SK-N-SH treated with all-trans-retinoic acid at 6 μM for 48 hours (cell line): ENCODE data around the gene ARAP3.

Source experiments
- ATAC-seq: fragments of 200-7000 bp; cut with Tn5 transposase; 3 replicates; pipeline ENCODE4 v1.9.1; 2020; ENCODE audit warnings: mild to moderate bottlenecking, moderate library complexity
- ARNTL ChIP-seq: fragments of 450-650 bp; formaldehyde crosslinking; IDR thresholded peaks from 2 replicates; pipeline ENCODE4 v1.5.0; 2020; ENCODE audit warnings: low read depth, mild to moderate bottlenecking, moderate library complexity, borderline replicate concordance
- BACH2 ChIP-seq: fragments of 250-450 bp; sonication (Bioruptor Pico); IDR thresholded peaks from 2 replicates; pipeline ENCODE4 v1.9.0; 2021; ENCODE audit warnings: mild to moderate bottlenecking, borderline replicate concordance
- CSDC2 ChIP-seq: fragments of 250-450 bp; sonication (Bioruptor Pico); IDR thresholded peaks from 2 replicates; pipeline ENCODE4 v1.5.0; 2020; ENCODE audit warnings: mild to moderate bottlenecking, moderate library complexity
- ESRRG ChIP-seq: fragments of 250-450 bp; sonication (Bioruptor Pico); IDR thresholded peaks from 2 replicates; pipeline ENCODE4 v1.6.1; 2021; ENCODE audit warnings: mild to moderate bottlenecking
- GLIS3 ChIP-seq: fragments of 250-450 bp; sonication (Bioruptor Pico); IDR thresholded peaks from 2 replicates; pipeline ENCODE4 v1.5.0; 2020; ENCODE audit warnings: mild to moderate bottlenecking, moderate library complexity
- ISL1 ChIP-seq: fragments of 250-450 bp; sonication (Bioruptor Pico); IDR thresholded peaks from 2 replicates; pipeline ENCODE4 v2.1.2; 2022; ENCODE audit warnings: mild to moderate bottlenecking, moderate library complexity
- OSR1 ChIP-seq: fragments of 250-450 bp; sonication (Bioruptor Pico); IDR thresholded peaks from 2 replicates; pipeline ENCODE4 v1.8.0; 2022; ENCODE audit warnings: moderate library complexity, mild to moderate bottlenecking, inconsistent platforms
- PPARA ChIP-seq: fragments of 250-450 bp; sonication (Bioruptor Pico); IDR thresholded peaks from 2 replicates; pipeline ENCODE4 v1.5.0; 2020; ENCODE audit warnings: mild to moderate bottlenecking, borderline replicate concordance
- RARB ChIP-seq: fragments of 250-450 bp; sonication (Bioruptor Pico); IDR thresholded peaks from 2 replicates; pipeline ENCODE4 v1.8.0; 2021; ENCODE audit warnings: mild to moderate bottlenecking, moderate library complexity
- SNAI2 ChIP-seq: fragments of 250-450 bp; sonication (Bioruptor Pico); IDR thresholded peaks from 2 replicates; pipeline ENCODE4 v1.5.0; 2020; ENCODE audit warnings: mild to moderate bottlenecking, moderate library complexity
- TCF4 ChIP-seq: fragments of 250-450 bp; sonication (Bioruptor Pico); IDR thresholded peaks from 2 replicates; pipeline ENCODE4 v1.8.0; 2021; ENCODE audit warnings: mild to moderate bottlenecking, moderate library complexity, borderline replicate concordance
- TOX ChIP-seq: fragments of 250-450 bp; sonication (Bioruptor Pico); IDR thresholded peaks from 2 replicates; pipeline ENCODE4 v1.8.0; 2021; ENCODE audit warnings: mild to moderate bottlenecking, moderate library complexity, borderline replicate concordance
- ZC3H10 ChIP-seq: fragments of 250-450 bp; sonication (Bioruptor Pico); IDR thresholded peaks from 2 replicates; pipeline ENCODE4 v1.5.1; 2021; ENCODE audit warnings: mild to moderate bottlenecking, moderate library complexity
- ZFP3 ChIP-seq: fragments of 250-450 bp; sonication (Bioruptor Pico); IDR thresholded peaks from 2 replicates; pipeline ENCODE4 v1.5.0; 2020; ENCODE audit warnings: mild to moderate bottlenecking, moderate library complexity
- ZFP30 ChIP-seq: fragments of 450-650 bp; formaldehyde crosslinking; IDR thresholded peaks from 2 replicates; pipeline ENCODE4 v1.5.0; 2022; ENCODE audit warnings: mild to moderate bottlenecking, moderate library complexity
- ZNF565 ChIP-seq: fragments of 450-650 bp; formaldehyde crosslinking; conservative IDR thresholded peaks from 2 replicates; pipeline ENCODE4 v1.5.0; 2020; ENCODE audit warnings: low read depth, mild to moderate bottlenecking, moderate library complexity
- ZNF70 ChIP-seq: fragments of 450-650 bp; formaldehyde crosslinking; IDR thresholded peaks from 2 replicates; pipeline ENCODE4 v1.5.0; 2020; ENCODE audit warnings: mild to moderate bottlenecking, moderate library complexity
- TF ChIP-seq, protein P1 (sequence below): fragments of 250-450 bp; sonication (Bioruptor Pico); IDR thresholded peaks from 2 replicates; pipeline ENCODE4 v1.8.0; 2021; ENCODE audit warnings: low read depth, mild to moderate bottlenecking, moderate library complexity, borderline replicate concordance
- TF ChIP-seq, protein P2 (sequence below): fragments of 250-450 bp; sonication (Bioruptor Pico); IDR thresholded peaks from 2 replicates; pipeline ENCODE4 v1.5.0; 2020; ENCODE audit warnings: mild to moderate bottlenecking, moderate library complexity
- TF ChIP-seq, protein P3 (sequence below): fragments of 250-450 bp; sonication (Bioruptor Pico); IDR thresholded peaks from 2 replicates; pipeline ENCODE4 v1.8.0; 2020; ENCODE audit warnings: mild to moderate bottlenecking, moderate library complexity, borderline replicate concordance
- TF ChIP-seq, protein P4 (sequence below): fragments of 250-450 bp; sonication (Bioruptor Pico); IDR thresholded peaks from 2 replicates; pipeline ENCODE4 v1.5.1; 2020; ENCODE audit warnings: low read depth, mild to moderate bottlenecking, moderate library complexity

ARAP3 gene

DNA sequence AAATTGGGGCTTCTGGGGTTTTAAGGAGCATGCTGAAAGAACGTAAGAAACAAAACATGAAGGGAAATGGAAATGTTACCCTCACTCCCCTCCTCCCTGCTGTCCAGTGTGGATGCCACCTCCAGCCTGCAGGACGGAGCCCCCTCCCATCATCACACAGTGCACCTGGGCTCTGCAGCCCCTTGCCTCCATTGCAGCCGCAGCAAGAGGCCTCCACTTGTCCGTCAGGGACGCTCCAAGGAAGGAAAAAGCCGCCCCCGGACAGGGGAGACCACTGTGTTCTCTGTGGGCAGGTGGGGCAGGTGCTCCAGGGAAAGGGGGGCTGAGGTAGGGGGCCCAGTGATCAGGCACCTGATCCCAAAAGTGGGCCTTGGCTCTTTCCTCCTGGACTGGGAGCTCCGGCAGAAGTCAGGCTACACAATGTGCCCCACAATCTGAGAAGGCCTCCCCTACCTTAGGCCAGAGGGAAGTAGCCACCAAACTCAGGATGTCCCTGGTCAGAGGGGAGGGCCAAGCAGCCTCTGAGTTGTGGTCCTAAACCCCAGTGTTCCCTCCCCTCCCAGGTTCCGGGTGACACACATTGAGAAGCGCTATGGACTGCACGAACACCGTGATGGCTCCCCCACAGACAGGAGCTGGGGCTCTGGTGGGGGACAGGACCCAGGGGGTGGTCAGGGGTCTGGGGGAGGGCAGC is 42.5 kb downstream of the ARAP3 start:
- TF ChIP-seq ISL1 (CRISPR knock-in tag) (no peak), TCF4 (CRISPR knock-in tag) (no peak), CSDC2 (CRISPR knock-in tag) (no peak), OSR1 (CRISPR knock-in tag) (no peak), BACH2 (CRISPR knock-in tag) (no peak), RARB (CRISPR knock-in tag) (no peak), ARNTL (CRISPR knock-in tag) (no peak), ESRRG (CRISPR knock-in tag) (no peak), PPARA (CRISPR knock-in tag) (no peak)
- TF ChIP-seq, protein P1, sequence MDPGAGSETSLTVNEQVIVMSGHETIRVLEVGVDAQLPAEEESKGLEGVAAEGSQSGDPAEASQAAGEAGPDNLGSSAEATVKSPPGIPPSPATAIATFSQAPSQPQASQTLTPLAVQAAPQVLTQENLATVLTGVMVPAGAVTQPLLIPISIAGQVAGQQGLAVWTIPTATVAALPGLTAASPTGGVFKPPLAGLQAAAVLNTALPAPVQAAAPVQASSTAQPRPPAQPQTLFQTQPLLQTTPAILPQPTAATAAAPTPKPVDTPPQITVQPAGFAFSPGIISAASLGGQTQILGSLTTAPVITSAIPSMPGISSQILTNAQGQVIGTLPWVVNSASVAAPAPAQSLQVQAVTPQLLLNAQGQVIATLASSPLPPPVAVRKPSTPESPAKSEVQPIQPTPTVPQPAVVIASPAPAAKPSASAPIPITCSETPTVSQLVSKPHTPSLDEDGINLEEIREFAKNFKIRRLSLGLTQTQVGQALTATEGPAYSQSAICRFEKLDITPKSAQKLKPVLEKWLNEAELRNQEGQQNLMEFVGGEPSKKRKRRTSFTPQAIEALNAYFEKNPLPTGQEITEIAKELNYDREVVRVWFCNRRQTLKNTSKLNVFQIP (CRISPR knock-in tag) = no peak
- TF ChIP-seq, protein P2, sequence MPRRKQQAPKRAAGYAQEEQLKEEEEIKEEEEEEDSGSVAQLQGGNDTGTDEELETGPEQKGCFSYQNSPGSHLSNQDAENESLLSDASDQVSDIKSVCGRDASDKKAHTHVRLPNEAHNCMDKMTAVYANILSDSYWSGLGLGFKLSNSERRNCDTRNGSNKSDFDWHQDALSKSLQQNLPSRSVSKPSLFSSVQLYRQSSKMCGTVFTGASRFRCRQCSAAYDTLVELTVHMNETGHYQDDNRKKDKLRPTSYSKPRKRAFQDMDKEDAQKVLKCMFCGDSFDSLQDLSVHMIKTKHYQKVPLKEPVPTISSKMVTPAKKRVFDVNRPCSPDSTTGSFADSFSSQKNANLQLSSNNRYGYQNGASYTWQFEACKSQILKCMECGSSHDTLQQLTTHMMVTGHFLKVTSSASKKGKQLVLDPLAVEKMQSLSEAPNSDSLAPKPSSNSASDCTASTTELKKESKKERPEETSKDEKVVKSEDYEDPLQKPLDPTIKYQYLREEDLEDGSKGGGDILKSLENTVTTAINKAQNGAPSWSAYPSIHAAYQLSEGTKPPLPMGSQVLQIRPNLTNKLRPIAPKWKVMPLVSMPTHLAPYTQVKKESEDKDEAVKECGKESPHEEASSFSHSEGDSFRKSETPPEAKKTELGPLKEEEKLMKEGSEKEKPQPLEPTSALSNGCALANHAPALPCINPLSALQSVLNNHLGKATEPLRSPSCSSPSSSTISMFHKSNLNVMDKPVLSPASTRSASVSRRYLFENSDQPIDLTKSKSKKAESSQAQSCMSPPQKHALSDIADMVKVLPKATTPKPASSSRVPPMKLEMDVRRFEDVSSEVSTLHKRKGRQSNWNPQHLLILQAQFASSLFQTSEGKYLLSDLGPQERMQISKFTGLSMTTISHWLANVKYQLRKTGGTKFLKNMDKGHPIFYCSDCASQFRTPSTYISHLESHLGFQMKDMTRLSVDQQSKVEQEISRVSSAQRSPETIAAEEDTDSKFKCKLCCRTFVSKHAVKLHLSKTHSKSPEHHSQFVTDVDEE (CRISPR knock-in tag) = no peak
- TF ChIP-seq, protein P3, sequence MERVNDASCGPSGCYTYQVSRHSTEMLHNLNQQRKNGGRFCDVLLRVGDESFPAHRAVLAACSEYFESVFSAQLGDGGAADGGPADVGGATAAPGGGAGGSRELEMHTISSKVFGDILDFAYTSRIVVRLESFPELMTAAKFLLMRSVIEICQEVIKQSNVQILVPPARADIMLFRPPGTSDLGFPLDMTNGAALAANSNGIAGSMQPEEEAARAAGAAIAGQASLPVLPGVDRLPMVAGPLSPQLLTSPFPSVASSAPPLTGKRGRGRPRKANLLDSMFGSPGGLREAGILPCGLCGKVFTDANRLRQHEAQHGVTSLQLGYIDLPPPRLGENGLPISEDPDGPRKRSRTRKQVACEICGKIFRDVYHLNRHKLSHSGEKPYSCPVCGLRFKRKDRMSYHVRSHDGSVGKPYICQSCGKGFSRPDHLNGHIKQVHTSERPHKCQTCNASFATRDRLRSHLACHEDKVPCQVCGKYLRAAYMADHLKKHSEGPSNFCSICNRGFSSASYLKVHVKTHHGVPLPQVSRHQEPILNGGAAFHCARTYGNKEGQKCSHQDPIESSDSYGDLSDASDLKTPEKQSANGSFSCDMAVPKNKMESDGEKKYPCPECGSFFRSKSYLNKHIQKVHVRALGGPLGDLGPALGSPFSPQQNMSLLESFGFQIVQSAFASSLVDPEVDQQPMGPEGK = no peak
- no peak for ATAC-seq

DNA sequence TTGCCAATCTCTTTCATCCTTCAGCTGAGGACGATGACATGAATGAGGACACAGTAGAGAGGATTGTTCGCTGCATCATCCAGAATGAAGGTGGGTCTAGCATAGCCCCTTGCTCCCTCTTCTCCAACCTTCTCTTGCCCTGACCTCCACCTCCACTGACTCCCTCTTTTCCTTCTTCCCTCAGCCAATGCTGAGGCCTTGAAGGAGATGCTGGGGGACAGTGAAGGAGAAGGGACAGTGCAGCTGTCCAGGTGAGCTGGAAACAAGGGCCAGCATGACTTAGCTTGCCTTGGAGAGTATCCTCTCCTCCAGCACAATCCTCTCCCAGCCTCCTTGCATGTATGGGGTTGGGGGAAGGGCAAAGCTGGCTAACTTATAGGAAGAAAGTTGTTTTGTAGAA is 43.3 kb downstream of the ARAP3 start:
- ATAC-seq = no peak
- TF ChIP-seq BACH2 (CRISPR knock-in tag) (no peak), TCF4 (CRISPR knock-in tag) (no peak), TOX (CRISPR knock-in tag) (no peak), GLIS3 (CRISPR knock-in tag) (no peak), RARB (CRISPR knock-in tag) (no peak), ZC3H10 (CRISPR knock-in tag) (no peak), ZFP30 (CRISPR knock-in tag) (no peak), SNAI2 (no peak), OSR1 (CRISPR knock-in tag) (no peak), CSDC2 (CRISPR knock-in tag) (no peak), ZFP3 (CRISPR knock-in tag) (no peak), ZNF565 (CRISPR knock-in tag) (no peak), ZNF70 (CRISPR knock-in tag) (no peak), PPARA (CRISPR knock-in tag) (no peak), ESRRG (CRISPR knock-in tag) (no peak), ARNTL (CRISPR knock-in tag) (no peak)
- TF ChIP-seq, protein P1 (CRISPR knock-in tag) = no peak
- TF ChIP-seq, protein P2 (CRISPR knock-in tag) = no peak
- TF ChIP-seq, protein P4, sequence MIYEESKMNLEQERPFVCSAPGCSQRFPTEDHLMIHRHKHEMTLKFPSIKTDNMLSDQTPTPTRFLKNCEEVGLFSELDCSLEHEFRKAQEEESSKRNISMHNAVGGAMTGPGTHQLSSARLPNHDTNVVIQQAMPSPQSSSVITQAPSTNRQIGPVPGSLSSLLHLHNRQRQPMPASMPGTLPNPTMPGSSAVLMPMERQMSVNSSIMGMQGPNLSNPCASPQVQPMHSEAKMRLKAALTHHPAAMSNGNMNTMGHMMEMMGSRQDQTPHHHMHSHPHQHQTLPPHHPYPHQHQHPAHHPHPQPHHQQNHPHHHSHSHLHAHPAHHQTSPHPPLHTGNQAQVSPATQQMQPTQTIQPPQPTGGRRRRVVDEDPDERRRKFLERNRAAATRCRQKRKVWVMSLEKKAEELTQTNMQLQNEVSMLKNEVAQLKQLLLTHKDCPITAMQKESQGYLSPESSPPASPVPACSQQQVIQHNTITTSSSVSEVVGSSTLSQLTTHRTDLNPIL (CRISPR knock-in tag) = no peak
- TF ChIP-seq, protein P3 = no peak
